Hindlimb muscle (tissue), 1 donor: ENCODE data around the gene SGSH. TPM values are rescaled to one million over a fixed set of nuclear protein-coding genes. Genes with fewer than 3 reads are reported as not detected.
A peak's percentile ranks its signal among the peaks of the same experiment; 100 is the strongest.
"Not testable (repeated sequence)": the region's sequence is repeated elsewhere in the genome, so short reads cannot be mapped to it uniquely, and the experiment has no call there.

Source experiments
- DNase-seq: peaks from one replicate; pipeline ENCODE4 v3.0.0-alpha.2; 2013
- polyA plus RNA-seq: library from polyadenylated mRNA; unstranded; fragments of 120-200 nt; gene quantifications from one replicate; pipeline ENCODE4 v1.2.1, GENCODE V29; 2013; ENCODE audit not compliant: insufficient read length

Gene SGSH
- polyA plus RNA-seq, 1 donor, result 24.6 TPM

GRCh38 chr17:80209765-80210164, 10.4 kb downstream of the SGSH start:
- DNase-seq, result no peak

- DNase-seq, result no peak
Measured at GRCh38 chr17:80208050-80208449, 12.1 kb downstream of the SGSH start.

GRCh38 chr17:80205811-80206210, 14.3 kb downstream of the SGSH start:
- DNase-seq, result no peak

DNA sequence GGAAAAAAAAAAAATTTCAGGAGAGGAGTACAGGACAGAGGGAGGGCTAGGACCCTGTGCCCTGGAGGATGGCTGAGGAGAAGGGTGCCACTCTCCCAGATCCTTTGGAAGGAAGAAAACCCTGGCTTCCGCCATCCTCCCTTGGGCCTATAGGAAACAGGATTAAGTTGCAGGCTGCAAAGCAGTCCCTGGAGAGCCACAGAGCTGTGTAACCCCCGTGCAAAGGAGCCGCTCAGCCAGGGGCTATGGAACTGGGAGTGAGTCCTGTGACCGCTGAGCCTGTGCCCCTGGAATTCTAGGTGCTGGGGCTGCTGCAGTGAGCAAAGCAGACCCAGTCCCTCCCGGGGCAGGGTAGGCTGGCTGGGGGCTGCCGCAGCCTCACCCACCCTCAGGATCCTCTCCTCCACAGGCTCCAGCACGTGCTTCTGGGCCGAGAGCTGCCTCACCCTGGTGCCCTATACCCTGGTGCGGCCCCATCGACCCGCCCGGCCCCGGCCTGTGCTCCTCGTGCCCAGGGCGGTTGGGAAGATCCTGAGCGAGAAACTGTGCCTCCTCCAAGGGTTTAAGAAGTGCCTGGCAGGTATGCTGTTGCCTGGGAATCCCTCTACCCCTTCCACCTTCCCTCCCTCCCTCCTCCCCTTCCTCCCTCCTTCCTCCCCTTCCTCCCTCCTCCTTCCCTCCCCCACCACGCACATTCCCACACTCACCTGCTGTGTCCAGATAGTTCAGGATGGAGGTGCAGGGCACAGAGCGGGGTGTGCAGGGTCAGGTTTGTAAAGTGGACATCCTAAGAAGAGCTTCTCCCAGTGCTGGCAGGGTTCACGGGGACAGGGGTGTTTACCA, 15.3 kb downstream of the SGSH start:
- DNase-seq, result no peak

DNA sequence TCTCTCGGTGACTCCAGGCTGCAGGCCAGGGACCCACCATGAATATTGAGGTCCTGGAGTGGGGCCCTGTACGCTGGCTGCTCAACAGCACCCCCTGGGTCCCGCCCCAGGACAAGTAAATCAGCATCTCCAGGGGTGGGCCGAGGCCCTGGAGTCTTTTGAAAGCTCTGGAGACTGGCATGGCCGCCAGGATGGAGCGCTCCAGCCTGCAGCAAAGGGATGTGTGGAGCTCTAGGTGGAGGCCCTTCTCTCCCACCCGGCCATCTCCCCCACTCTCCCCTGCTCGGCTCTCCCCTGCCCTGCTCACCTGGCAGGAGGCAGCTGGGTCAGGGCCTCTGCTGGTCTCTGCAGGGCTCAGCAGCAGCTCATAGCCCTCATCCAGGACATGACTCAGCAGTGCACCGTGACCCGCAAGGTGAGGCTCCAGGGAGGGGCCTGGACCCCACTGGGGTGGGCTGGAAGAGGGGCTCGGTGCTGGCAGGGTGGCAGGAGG, 16.6 kb downstream of the SGSH start:
- DNase-seq, result no peak

GRCh38 chr17:80202197-80202596, 17.9 kb downstream of the SGSH start:
- DNase-seq, result no peak

GRCh38 chr17:80201446-80201845, 18.7 kb downstream of the SGSH start:
- no peak for DNase-seq

DNA sequence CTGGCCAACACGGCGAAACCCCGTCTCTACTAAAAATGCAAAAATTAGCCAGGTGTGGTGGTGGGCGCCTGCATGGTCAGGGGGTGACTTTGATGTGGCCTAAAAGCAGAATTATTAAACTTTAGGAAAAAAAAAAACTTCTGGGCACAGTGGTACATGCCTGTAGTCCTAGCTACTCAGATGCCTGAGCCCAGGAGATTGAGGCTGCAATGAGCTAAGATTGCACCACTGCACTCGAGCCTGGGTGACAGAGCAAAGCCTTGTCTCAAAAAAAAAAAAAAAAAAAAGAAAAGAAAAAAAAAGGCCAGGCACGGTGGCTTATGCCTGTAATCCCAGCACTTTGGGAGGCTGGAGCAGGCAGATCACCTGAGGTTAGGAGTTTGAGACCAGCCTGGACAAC, 20.8 kb downstream of the SGSH start:
- DNase-seq, result not testable (repeated sequence)

DNA sequence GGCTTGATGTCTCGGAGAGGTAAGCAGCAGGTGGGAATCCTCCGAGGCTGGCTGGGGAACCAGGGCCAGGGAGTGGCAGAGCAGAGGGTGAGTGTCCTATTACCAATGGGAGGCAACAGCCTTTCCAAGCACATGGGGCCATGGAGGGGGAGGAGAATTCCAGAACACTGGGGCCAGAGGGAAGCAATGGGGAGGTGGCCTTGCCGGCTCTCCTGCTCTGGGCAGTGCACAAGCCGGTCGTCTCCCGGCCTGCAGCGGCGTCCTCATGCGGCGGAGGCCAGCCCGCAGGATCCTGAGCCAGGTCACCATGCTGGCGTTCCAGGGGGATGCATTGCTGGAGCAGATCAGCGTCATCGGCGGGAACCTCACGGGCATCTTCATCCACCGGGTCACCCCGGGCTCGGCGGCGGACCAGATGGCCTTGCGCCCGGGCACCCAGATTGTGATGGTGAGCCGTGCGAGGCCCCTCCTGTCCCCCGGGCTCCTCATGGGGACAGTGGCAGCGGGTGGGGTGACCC, 21.9 kb downstream of the SGSH start:
- no peak for DNase-seq

DNA sequence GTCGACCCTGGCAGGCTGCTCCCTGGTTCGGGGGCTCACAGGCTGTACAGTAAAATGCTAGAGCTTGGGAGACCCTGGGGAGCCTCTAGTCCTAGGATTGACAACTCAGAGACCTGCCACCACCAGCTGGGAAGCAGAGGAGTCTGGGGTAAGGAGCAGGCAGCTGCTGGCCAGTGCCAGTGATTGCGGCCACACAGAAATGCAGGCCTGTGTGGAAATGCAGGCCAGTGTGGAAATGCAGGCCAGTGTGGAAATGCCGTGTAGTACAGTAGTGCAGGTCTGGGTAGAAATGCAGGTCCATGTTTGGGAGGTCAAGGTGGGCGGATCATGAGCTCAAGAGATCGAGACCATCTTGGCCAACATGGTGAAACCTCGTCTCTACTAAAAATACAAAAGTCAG, 23.5 kb downstream of the SGSH start:
- no peak for DNase-seq

GRCh38 chr17:80195671-80196529, 24.2 kb downstream of the SGSH start:
- no peak for DNase-seq

- no peak for DNase-seq
Measured at GRCh38 chr17:80195141-80195540, 25.0 kb downstream of the SGSH start.

- DNase-seq, result no peak
Measured at GRCh38 chr17:80191865-80192661, 28.1 kb downstream of the SGSH start.

- no peak for DNase-seq
Measured at GRCh38 chr17:80191192-80191591, 28.9 kb downstream of the SGSH start.

DNA sequence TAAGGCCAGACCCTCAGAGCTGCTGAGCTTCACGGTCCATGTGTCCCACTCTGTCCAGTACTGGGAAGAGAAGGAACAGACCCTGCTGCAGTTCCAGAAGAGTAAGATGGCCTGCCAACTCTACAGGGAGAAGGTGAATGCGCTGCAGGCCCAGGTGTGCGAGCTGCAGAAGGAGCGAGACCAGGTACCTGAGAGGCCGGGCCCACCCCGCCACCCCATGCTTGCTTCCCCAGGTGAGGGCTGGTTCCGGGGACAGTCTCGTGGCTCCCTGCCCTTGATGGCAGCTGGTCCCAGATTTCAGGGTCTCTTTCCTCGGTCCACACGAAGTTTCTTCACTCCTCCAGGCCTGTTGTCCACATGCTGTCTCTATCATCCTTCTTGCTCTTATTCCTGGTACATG, 29.4 kb downstream of the SGSH start:
- no peak for DNase-seq

DNA sequence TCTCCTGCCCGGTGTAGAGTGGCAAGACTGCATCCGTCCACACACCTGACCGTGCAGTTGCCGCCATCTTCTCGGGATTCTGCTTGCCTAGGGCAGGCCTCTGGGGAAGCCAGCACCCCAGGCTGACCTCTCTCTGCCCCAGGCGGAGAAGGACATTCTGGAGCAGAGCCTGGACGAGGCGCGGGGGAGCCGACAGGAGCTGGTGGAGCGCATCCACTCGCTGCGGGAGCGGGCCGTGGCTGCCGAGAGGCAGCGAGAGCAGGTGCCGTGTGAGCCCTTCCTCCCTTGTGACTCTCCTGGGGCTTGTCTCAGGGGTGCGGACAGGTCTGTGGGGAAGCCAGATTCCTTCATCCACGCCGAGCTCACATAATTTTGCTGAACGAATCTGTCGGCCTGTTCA, 30.5 kb downstream of the SGSH start:
- DNase-seq, result no peak

- DNase-seq, result peak; percentile 54
Measured at GRCh38 chr17:80187515-80187941, 32.6 kb downstream of the SGSH start.

- no peak for DNase-seq
Measured at GRCh38 chr17:80187090-80187489, 33.0 kb downstream of the SGSH start.

DNA sequence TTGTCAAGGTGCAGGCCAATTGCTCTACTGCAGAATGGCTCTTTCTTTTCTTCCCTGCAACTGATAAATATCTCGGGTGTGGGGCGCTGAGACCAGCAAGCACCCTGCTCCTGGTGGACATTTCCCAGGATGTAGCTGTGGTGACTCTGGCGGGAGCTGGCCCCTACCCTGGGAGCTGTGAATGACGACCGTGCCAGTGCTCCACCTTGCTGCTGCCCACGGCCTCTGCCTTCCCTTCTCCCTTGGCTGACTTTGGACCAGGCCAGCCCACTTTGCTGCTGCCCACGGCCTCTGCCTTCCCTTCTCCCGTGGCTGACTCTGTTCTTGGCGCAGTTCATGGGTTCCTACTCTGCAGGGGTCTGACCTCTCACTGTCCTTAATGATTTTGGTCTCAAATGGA, 34.2 kb downstream of the SGSH start:
- no peak for DNase-seq

GRCh38 chr17:80184423-80184714, 35.8 kb downstream of the SGSH start:
- DNase-seq, result no peak

DNA sequence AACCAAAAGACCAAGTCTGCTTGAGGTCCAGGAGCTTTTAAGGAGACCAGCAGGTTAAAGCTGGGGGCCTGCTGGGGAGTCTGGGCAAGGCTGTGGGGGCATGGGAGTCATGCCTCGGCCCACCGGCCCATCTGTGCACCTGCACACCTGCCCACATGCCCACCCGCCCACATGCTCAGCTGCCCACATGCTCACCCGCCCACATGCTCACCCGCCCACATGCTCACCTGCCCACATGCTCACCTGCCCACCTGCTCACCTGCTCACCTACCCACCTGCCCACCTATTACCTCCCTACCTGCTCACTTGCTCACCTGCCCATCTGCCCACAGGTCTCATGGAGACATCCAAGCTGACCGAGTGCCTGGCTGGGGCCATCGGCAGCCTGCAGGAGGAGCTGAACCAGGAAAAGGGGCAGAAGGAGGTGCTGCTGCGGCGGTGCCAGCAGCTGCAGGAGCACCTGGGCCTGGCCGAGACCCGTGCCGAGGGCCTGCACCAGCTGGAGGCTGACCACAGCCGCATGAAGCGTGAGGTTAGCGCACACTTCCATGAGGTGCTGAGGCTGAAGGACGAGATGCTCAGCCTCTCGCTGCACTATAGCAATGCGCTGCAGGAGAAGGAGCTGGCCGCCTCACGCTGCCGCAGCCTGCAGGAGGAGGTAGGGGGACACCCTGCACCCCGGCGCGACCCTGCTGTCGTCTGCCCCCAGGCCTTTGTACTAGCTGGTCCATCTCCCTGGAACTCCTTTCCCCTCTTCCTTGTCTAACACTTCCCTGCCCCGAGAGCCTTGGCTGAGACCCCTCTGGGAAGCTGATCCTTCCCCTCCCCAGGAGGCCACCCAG, 36.3 kb downstream of the SGSH start:
- no peak for DNase-seq

GRCh38 chr17:80182845-80183223, 37.3 kb downstream of the SGSH start:
- no peak for DNase-seq
